Pons (tissue), 1 donor: Measurements from ENCODE around the gene SORCS2.

Experiments used
- DNase-seq: peaks from one replicate; pipeline ENCODE4 v3.0.0-alpha.2; 2016; ENCODE audit warnings: low spot score

The SORCS2 gene

GRCh38 chr4:7306021-7306965, 114.0 kb downstream of the SORCS2 start:
- no peak for DNase-seq

GRCh38 chr4:7306986-7307385, 114.6 kb downstream of the SORCS2 start:
- no peak for DNase-seq

GRCh38 chr4:7307394-7308099, 115.2 kb downstream of the SORCS2 start:
- DNase-seq = no peak

GRCh38 chr4:7309181-7309580, 116.8 kb downstream of the SORCS2 start:
- DNase-seq = no peak

GRCh38 chr4:7309636-7310390, 117.5 kb downstream of the SORCS2 start:
- no peak for DNase-seq

GRCh38 chr4:7310451-7310850, 118.1 kb downstream of the SORCS2 start:
- no peak for DNase-seq

- no peak for DNase-seq
These were observed 118.9 kb downstream of the SORCS2 start for GRCh38 chr4:7311205-7311604.

- DNase-seq = no peak
These were observed 120.4 kb downstream of the SORCS2 start for GRCh38 chr4:7312691-7313090.

- DNase-seq = peak; percentile 91
These were observed 121.0 kb downstream of the SORCS2 start for GRCh38 chr4:7313347-7313811.

- no peak for DNase-seq
These were observed 121.7 kb downstream of the SORCS2 start for GRCh38 chr4:7313991-7314390.

- no peak for DNase-seq
These were observed 122.9 kb downstream of the SORCS2 start for GRCh38 chr4:7315286-7315685.

- DNase-seq = no peak
These were observed 123.6 kb downstream of the SORCS2 start for GRCh38 chr4:7315935-7316334.

- no peak for DNase-seq
These were observed 126.7 kb downstream of the SORCS2 start for GRCh38 chr4:7319024-7319423.

- no peak for DNase-seq
These were observed 128.0 kb downstream of the SORCS2 start for GRCh38 chr4:7320206-7320797.

- DNase-seq = peak; percentile 86
These were observed 130.0 kb downstream of the SORCS2 start for GRCh38 chr4:7322166-7322991.

GRCh38 chr4:7323461-7323871, 131.1 kb downstream of the SORCS2 start:
- DNase-seq = no peak

- DNase-seq = no peak
These were observed 131.7 kb downstream of the SORCS2 start for GRCh38 chr4:7323872-7324650.

GRCh38 chr4:7324651-7325121, 132.3 kb downstream of the SORCS2 start:
- no peak for DNase-seq

GRCh38 chr4:7325541-7325940, 133.2 kb downstream of the SORCS2 start:
- DNase-seq = no peak

- no peak for DNase-seq
These were observed 134.0 kb downstream of the SORCS2 start for GRCh38 chr4:7326306-7326692.
